ENCODE results near the gene MINAR1.

GRCh38 chr15:79427781-79428598, 4.1 kb upstream of the MINAR1 start:
- no peak for TF ChIP-seq CTCF (IDR thresholded peaks at IDR 0.05; ENCODE audit: low read length)
- TF ChIP-seq EZH2 (optimal IDR thresholded peaks at IDR 0.05; ENCODE audit: low read depth, low read length): no peak

All from MM.1S (cell line).